Activated T-cell treated with anti-CD3 and anti-CD28 coated beads, Interleukin-2, amount 50 U/mL, for 72 hours (primary cell): ENCODE results near the gene VIPR1. TPM values are rescaled to one million over a fixed set of nuclear protein-coding genes. Genes with fewer than 3 reads are reported as not detected.
"Not testable (repeated sequence)": the region's sequence is repeated elsewhere in the genome, so short reads cannot be mapped to it uniquely, and the experiment has no call there.

Source experiments
- ATAC-seq, 2 donors: fragments of 150-1000 bp; cut with Tn5 transposase; replicated peaks in 1 of 2; 2 replicates each; pipeline ENCODE4 v1.10.0; 2021; ENCODE audit warnings: moderate library complexity in 2 of 2, mild to moderate bottlenecking in 1 of 2
- DNase-seq, 2 donors: peaks; one replicate each; pipeline ENCODE4 v3.0.0; 2021 to 2022; ENCODE audit warnings: mixed read lengths in 1 of 2
- H3K27ac Mint-ChIP-seq: one replicate; pipeline ENCODE4 v1.8.0; 2022; ENCODE audit warnings: mild to moderate bottlenecking, moderate library complexity, mixed read lengths
- H3K27me3 Mint-ChIP-seq: one replicate; pipeline ENCODE4 v1.8.0; 2022; ENCODE audit warnings: low read depth, mixed read lengths
- H3K36me3 Mint-ChIP-seq, 2 donors: one replicate each; pipeline ENCODE4 v1.8.0; 2022; ENCODE audit warnings: mixed read lengths in 2 of 2, mild to moderate bottlenecking in 1 of 2; ENCODE audit not compliant: insufficient read depth in 2 of 2
- H3K4me1 Mint-ChIP-seq: one replicate; pipeline ENCODE4 v1.8.0; 2022; ENCODE audit warnings: low read depth, mixed read lengths
- H3K4me3 Mint-ChIP-seq, 2 donors: one replicate each; pipeline ENCODE4 v1.8.0; 2022; ENCODE audit warnings: mild to moderate bottlenecking in 2 of 2, mixed read lengths in 2 of 2, moderate library complexity in 2 of 2
- H3K9me3 Mint-ChIP-seq, 2 donors: one replicate each; pipeline ENCODE4 v1.8.0; 2022; ENCODE audit warnings: mixed read lengths in 2 of 2
- total RNA-seq, 2 donors: library from RNA; stranded (reverse); gene quantifications; one replicate each; pipeline ENCODE4 v1.2.3, GENCODE V29; 2022

VIPR1 gene
- total RNA-seq, 2 donors from 2014 or later = 5.6 to 6.6 TPM

DNA sequence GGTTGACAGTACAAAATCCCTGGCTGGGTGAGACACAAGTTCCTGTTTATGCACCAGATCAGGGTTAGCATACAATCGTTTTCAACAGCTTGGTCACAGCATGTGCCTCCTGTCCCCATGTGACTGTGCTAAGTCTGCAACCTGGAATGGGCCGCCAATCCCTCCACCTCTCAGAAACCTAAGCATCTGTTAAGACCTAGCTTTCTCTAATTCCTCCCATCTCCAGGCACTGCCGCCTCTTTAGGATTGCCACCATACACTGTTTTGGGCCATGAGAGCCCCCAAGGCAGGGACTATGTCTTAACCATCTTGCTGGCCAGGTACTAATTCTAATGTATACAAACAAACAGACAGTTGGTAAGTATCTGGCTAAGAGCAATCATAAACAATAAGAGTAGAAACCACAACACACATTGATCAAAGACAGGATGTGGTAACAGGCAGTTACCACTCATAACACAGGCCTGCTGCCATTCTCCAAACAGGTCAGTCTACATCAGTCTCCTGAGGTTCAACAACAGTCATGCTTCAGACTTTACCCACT lies 53.7 kb downstream of the VIPR1 start:
- peak overlapping the region; percentile 81 for H3K27ac Mint-ChIP-seq
- ATAC-seq (peak; percentile 96 to 98), DNase-seq (peak; percentile 40 to 53)
- H3K9me3 Mint-ChIP-seq = no peaks in the 10 kb centered on the region
- peaks cover 18% of the 10 kb centered on the region for H3K4me1 Mint-ChIP-seq
- H3K27me3 Mint-ChIP-seq = no peaks in the 10 kb centered on the region
- peak overlapping the region; percentile 26 to 57 for H3K4me3 Mint-ChIP-seq
- peaks cover 4 to 37% of the 10 kb centered on the region in 2 donors for H3K36me3 Mint-ChIP-seq

DNA sequence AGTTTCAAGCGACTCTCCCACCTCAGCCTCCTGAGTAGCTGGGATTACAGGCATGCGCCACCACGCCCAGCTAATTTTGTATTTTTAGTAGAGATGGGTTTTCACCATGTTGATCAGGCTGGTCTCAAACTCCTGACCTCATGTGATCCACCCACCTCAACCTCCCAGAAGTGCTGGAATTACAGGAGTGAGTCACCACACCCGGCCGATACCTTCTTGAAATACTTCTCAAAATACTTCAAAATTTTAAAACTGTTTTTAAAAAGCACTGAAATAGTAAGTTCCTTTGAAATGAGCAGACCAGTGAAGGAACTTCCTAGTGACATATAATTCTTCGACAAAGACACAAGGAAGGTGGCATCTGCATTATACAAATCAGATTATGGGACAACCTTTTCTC lies 54.4 kb downstream of the VIPR1 start:
- Mint-ChIP-seq H3K4me1 (peaks cover 18% of the 10 kb centered on the region), H3K36me3 (peaks cover 4 to 37% of the 10 kb centered on the region in 2 donors), H3K4me3 (peak overlapping the region; percentile 26 to 57), H3K27ac (peak overlapping the region; percentile 81)
- H3K9me3 Mint-ChIP-seq, H3K27me3 Mint-ChIP-seq, DNase-seq: not testable (repeated sequence)
- peak; percentile 16 for ATAC-seq

DNA sequence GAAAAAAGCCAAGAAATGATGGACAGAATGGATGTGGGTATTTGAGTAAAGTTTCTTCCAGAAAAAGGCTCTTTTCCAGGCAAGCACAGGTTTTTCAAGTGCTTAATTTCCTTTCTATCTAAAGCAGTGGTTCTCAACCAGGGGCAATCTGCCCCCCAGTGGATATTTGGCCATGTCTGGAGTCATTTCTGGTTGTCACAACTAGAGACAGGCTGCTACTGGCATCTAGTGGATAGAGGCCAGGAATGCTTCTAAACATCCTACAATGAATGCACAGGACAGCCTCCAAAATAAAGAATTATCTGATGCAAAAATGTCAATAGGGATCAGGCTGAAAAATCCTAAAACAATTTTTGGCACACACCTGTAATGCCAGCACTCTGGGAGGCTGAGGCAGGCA lies 55.4 kb downstream of the VIPR1 start:
- Mint-ChIP-seq H3K27ac (peak overlapping the region; percentile 50), H3K9me3 (no peaks in the 10 kb centered on the region), H3K4me1 (peaks cover 28% of the 10 kb centered on the region), H3K4me3 (no peak overlapping the region), H3K27me3 (no peaks in the 10 kb centered on the region), H3K36me3 (peaks cover 4 to 40% of the 10 kb centered on the region in 2 donors)
- DNase-seq = no peak
- no peak for ATAC-seq

DNA sequence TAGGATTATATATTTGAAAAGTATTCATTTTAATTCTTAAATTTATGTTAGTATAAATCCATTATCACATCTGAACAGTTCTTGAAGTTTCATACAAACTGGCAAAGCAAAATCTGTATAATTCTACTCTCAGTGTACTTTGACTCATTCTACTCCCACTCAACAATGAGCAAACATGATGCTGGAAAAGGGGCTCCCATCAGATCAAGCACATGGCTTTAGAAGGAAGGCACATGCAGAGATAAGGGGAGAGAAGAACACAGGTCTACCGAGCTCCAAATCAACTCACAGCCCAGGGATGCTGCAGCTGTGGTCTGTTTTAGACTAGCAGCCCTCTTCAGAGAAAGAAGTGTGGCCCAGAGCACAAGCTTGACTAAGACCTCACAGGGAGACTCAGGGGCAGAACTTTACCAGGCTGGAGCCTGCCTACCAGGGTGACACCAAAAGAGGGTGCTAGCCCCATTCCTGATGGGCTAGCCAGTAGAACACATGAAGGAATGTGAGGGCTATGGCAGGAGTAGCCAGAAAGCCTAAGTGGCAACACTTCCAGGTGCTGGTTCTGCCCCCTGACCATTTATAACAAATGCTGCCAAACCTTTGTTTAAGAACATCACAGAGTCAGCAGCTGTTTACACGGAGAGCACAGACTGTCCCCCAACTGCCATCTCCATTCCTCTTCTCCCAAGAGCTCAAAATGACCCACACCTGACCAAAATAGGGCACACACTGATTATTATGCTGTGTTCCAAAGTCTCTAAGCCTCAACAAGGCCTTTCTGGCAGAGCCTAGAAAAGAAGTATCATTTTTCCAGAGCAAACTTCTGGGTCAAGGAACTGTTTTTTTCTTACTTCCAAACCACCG lies 59.8 kb downstream of the VIPR1 start:
- ATAC-seq (peak in 1 of 2 donors; percentile 48), DNase-seq (no peak)
- H3K36me3 Mint-ChIP-seq = peaks cover 5 to 24% of the 10 kb centered on the region in 2 donors
- no peaks in the 10 kb centered on the region for H3K27me3 Mint-ChIP-seq
- no peak overlapping the region for H3K4me3 Mint-ChIP-seq
- H3K27ac Mint-ChIP-seq = peak overlapping the region; percentile 79
- peaks cover 17% of the 10 kb centered on the region for H3K4me1 Mint-ChIP-seq
- no peaks in the 10 kb centered on the region for H3K9me3 Mint-ChIP-seq

DNA sequence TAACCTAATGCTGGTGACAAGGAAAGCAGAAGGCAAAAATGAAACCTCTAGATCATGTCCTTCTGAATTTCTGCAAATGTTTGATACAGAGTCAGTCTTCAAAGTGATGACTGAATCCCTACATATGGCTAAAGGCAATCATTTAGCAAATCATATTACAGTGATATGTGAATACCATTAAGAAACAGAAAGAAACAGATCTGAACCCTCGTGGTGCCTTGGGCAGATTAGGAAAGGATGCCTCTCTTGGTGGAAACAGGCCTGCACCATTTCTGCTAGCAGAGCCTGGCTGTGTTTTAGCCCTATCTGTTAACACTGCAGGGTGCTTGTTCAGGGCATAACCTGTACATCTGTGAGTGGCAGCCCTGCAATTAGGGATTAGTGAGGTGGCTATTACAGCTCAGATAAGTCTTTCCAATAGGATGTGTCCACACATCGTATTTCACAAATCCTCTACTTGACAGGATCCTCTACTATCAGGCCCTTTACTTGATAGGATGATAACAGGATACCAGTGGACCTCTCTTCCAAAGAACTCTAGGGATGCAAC lies 67.2 kb downstream of the VIPR1 start:
- peaks cover 12% of the 10 kb centered on the region for H3K4me1 Mint-ChIP-seq
- H3K9me3 Mint-ChIP-seq = peaks cover 2 to 3% of the 10 kb centered on the region in 2 donors
- H3K27ac Mint-ChIP-seq = no peak overlapping the region
- DNase-seq = no peak
- H3K4me3 Mint-ChIP-seq = no peak overlapping the region
- peaks cover 7 to 19% of the 10 kb centered on the region in 2 donors for H3K36me3 Mint-ChIP-seq
- no peaks in the 10 kb centered on the region for H3K27me3 Mint-ChIP-seq
- ATAC-seq = no peak

DNA sequence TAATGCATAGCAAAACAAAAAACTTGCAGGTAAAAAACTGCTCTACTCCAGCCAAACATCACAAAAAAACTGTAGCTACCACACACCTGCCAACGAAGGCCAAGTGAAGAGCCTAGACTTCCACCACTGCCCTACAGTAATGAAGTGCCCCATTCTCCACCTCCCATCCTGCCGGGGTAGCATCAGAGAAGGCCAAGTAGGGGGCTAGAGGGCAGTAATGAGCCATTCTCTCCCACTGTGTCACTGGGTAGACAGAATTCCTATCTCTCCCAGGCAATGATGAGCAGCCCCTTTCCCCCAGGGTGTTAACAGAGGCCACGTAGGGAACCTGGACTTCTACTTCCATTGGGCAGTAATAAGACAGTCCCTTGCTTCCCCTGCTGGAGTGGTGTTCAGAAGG lies 69.8 kb downstream of the VIPR1 start:
- ATAC-seq (peak; percentile 49 to 60), DNase-seq (no peak)
- H3K4me3 Mint-ChIP-seq = no peak overlapping the region
- no peaks in the 10 kb centered on the region for H3K27me3 Mint-ChIP-seq
- H3K9me3 Mint-ChIP-seq = peaks cover 3 to 9% of the 10 kb centered on the region in 2 donors
- H3K4me1 Mint-ChIP-seq = peaks cover 20% of the 10 kb centered on the region
- H3K27ac Mint-ChIP-seq = no peak overlapping the region
- peaks cover 16 to 31% of the 10 kb centered on the region in 2 donors for H3K36me3 Mint-ChIP-seq

DNA sequence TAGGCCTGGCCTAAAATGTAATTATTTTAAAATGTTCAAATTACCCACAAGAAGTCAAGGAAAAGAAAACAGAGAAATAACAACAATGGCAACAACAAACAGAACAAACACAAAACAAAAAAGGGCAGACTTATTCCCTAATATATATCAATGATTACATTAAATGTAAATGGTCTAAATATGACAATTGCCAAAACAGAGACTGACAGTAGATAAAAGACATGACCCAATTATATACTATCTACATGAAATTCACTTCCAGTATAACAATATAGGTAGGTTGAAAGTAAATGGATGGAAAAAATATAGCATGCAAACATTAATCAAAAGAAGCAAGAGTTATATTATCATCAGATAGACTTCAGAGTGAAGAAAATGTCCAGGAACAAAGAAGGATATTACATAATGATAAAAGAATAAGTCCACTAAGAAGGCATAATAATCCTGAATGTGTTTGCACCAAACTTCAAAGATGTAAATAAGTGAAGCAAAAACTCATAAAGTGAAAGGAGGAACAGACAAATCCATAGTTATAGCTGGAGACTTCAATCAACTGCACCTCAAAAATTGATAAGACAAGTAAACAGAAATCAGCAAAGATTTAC lies 72.8 kb downstream of the VIPR1 start:
- H3K27me3 Mint-ChIP-seq = no peaks in the 10 kb centered on the region
- no peak overlapping the region for H3K27ac Mint-ChIP-seq
- DNase-seq (no peak), ATAC-seq (no peak)
- H3K9me3 Mint-ChIP-seq = peaks cover 3 to 9% of the 10 kb centered on the region in 2 donors
- H3K4me3 Mint-ChIP-seq = no peak overlapping the region
- H3K4me1 Mint-ChIP-seq = peaks cover 38% of the 10 kb centered on the region
- peaks cover 20 to 33% of the 10 kb centered on the region in 2 donors for H3K36me3 Mint-ChIP-seq

DNA sequence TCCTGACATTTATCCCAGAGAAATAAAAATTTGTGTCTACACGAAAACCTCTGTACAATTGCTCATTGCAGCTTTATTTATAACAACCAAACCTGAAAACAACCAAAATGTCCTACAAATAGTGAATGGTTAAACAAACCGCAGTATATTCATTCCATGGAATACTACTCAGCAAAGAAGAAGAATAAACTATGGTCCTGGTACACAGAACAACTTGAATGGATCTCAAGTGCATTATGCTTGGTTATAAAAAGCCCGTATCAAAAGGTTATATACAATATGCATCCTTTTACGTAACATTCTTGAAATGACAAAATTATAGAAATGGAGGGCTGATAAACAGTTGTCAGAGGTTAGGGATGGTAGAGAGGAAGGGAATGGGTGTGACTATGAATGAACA lies 75.6 kb downstream of the VIPR1 start:
- ATAC-seq = no peak
- peaks cover 3 to 9% of the 10 kb centered on the region in 2 donors for H3K9me3 Mint-ChIP-seq
- H3K27me3 Mint-ChIP-seq = no peaks in the 10 kb centered on the region
- no peak overlapping the region for H3K4me3 Mint-ChIP-seq
- no peak overlapping the region for H3K27ac Mint-ChIP-seq
- no peak for DNase-seq
- H3K36me3 Mint-ChIP-seq = peaks cover 20 to 31% of the 10 kb centered on the region in 2 donors
- peaks cover 46% of the 10 kb centered on the region for H3K4me1 Mint-ChIP-seq

DNA sequence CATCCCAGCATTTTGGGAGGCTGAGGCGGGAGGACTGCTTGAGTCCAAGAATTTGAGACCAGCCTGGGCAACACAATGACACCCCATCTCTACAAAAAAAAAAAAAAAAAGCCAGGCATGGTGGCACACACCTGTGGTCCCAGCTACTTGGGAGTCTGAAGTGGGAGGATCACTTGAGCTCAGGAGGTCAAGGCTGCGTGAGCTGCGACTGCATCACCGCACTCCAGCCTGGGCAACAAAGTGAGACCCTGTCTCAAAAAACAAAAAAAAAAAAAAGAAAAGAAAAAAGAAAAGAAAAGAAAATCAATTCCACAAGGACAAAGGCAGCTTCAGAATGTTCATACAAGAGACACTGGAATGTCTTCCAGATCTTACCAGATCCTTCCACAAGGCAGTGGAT lies 76.9 kb downstream of the VIPR1 start:
- Mint-ChIP-seq H3K4me3 (peak overlapping the region in 1 of 2 donors; percentile 96), H3K36me3 (peaks cover 17 to 23% of the 10 kb centered on the region in 2 donors), H3K4me1 (peaks cover 51% of the 10 kb centered on the region)
- H3K27ac Mint-ChIP-seq, H3K27me3 Mint-ChIP-seq, DNase-seq, H3K9me3 Mint-ChIP-seq, ATAC-seq: not testable (repeated sequence)

DNA sequence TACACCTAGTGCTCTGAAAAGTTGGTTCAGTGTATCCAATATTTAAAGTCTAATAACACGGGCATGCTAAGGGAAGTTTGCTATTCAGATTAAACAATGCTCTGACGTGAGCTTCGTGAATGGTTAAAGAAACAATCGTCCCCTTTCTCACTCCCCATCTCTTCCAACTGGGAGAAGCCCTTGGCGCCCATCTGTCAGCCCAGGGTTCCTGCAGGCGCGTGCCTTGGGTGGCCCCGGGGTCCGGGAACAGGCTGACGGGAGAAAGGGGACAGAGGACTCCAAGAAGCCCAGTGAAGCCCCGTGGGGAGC lies 78.9 kb downstream of the VIPR1 start:
- ATAC-seq = no peak
- H3K36me3 Mint-ChIP-seq = peaks cover 4 to 8% of the 10 kb centered on the region in 2 donors
- H3K9me3 Mint-ChIP-seq = no peaks in the 10 kb centered on the region
- H3K27me3 Mint-ChIP-seq = no peaks in the 10 kb centered on the region
- peaks cover 51% of the 10 kb centered on the region for H3K4me1 Mint-ChIP-seq
- H3K4me3 Mint-ChIP-seq = peak overlapping the region; percentile 94 to 96
- H3K27ac Mint-ChIP-seq = peak overlapping the region; percentile 85
- no peak for DNase-seq

DNA sequence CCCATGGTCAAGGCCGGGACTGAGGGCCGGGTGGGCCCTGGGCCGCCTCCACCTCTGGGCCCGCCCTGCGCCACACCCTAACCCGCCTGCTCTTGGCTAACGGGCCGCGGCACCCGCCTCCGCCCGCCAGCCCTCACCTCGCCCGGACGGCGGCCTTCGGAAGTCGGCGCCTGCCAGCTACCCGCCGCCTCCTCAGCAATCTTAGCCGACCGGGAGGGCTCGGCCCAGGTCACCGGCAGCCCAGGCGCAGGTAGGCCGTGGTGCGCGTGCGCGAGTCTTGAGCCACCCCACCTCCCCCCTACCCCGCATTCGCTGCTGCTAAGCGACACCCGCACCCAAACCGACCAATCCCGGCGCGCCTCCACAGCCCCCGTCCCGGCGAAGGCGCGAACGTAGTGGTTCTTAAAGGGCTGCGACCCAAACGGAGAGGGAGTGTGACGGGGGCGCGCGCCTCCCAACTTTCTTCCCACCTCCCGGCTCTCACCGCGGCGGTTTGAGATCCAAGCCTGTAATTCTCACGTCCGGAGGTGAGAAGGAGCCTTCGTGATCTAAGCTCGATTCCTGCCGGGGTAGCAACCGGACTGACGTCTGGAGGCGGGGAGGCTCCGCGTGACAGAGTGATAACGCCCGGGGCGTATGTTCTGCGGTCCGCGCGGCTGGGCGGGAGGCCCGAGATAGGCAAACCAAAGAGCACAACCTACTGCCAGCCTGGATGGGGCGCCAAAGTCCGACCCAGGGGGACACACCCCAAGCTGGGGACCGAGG lies 79.4 kb downstream of the VIPR1 start, which contains the start of gene SEC22C:
SEC22C (minus strand) TSS at position 259 of the 765 bp plus-strand sequence. CDS start 12,921 bp downstream, outside the sequence.
- ATAC-seq (peak; percentile 90 to 92), DNase-seq (peak; percentile 97 to 98)
- Mint-ChIP-seq H3K4me3 (peak within 1 kb of the TSS; percentile 94 to 96), H3K4me1 (peaks cover 46% of the 10 kb centered on the region), H3K27me3 (no peaks in the 10 kb centered on the region), H3K9me3 (no peaks in the 10 kb centered on the region), H3K36me3 (peaks cover 4 to 7% of the 10 kb centered on the region in 2 donors), H3K27ac (peak within 1 kb of the TSS; percentile 88)

DNA sequence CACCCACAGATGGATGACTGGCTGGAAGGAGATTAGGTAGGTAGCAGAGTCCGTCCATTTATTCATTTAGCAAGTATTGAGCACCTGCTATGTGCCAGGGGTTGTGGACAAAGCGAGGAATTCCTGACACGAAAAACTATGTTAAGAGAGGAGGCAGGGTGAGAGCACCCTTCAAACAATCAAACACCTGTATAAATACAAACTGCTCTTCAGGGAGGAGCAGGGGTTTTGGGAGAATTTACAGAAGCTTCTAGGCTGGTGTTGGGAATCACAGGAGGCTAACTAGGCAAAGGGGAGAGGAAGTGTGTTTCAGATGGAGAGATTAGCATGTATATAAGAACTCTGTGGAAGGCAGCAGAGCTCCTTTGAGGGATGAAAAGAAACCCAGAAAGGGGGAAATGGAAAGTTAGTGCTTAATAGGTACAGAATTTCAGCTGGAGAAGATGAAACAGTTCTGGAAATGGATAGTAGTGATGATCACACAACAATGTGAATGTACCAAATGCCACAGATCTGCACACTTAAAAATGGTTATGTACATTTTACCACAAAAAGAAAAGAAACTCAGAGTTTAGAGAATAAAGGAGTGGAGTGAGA lies 80.1 kb downstream of the VIPR1 start:
- peaks cover 41% of the 10 kb centered on the region for H3K4me1 Mint-ChIP-seq
- H3K36me3 Mint-ChIP-seq = peaks cover 3 to 4% of the 10 kb centered on the region in 2 donors
- peak overlapping the region; percentile 88 for H3K27ac Mint-ChIP-seq
- DNase-seq (no peak), ATAC-seq (no peak)
- peak overlapping the region; percentile 94 to 96 for H3K4me3 Mint-ChIP-seq
- H3K9me3 Mint-ChIP-seq = no peaks in the 10 kb centered on the region
- no peaks in the 10 kb centered on the region for H3K27me3 Mint-ChIP-seq
